A549 treated with ZK216348 at 1 μM for 4 hours (cell line): ENCODE data around the gene RIPK3. TPM values are rescaled to one million over a fixed set of nuclear protein-coding genes. Genes with fewer than 3 reads are reported as not detected.

Experiments used
- total RNA-seq: library from RNA; stranded (reverse); fragments of 200-300 nt; extraction: Qiagen RNA extraction; gene quantifications from 5 replicates; pipeline ENCODE4 v1.2.3, GENCODE V29; 2022; ENCODE audit warnings: low read depth

Gene RIPK3
- not detected in 5 replicates for total RNA-seq

GRCh38 chr14:24339284-24340151, at the start of gene RIPK3:
Gene RIPK3, minus strand, starts transcription at chr14:24339991. Its CDS starts 165 bp downstream, at chr14:24339826.

GRCh38 chr14:24367514-24368211, 27.9 kb upstream of the RIPK3 start, which contains the start of gene NFATC4:
Gene NFATC4, plus strand, starts transcription at chr14:24368184. Its CDS starts 157 bp downstream, at chr14:24368341.

GRCh38 chr14:24334431-24335291, 5.1 kb downstream of the RIPK3 start, which contains the start of gene ADCY4:
Gene ADCY4, minus strand, starts transcription at chr14:24335071. Its CDS starts 419 bp downstream, at chr14:24334652.

GRCh38 chr14:24310646-24311604, 28.9 kb downstream of the RIPK3 start, which contains the start of gene LTB4R:
Gene LTB4R, plus strand, starts transcription at chr14:24311502. Its CDS starts 4,150 bp downstream, at chr14:24315652.

GRCh38 chr14:24309538-24310264, 30.1 kb downstream of the RIPK3 start, which contains the start of gene LTB4R2:
Gene LTB4R2, plus strand, starts transcription at chr14:24310140. Its CDS starts 525 bp downstream, at chr14:24310665.

GRCh38 chr14:24307575-24308341, 32.0 kb downstream of the RIPK3 start, which contains the start of gene CIDEB:
Gene CIDEB, minus strand, starts transcription at chr14:24307977. Its CDS starts 119 bp downstream, at chr14:24307858.

GRCh38 chr14:24299255-24300191, 40.3 kb downstream of the RIPK3 start, which contains the start of the genes DHRS1 and NOP9:
Gene DHRS1, minus strand, starts transcription at chr14:24299780. Its CDS starts 674 bp downstream, at chr14:24299106.
Gene NOP9, plus strand, starts transcription at chr14:24299850. Its CDS starts 105 bp downstream, at chr14:24299955.

Other genes starting within 250 kb of the RIPK3 start
- gene PCK2, start 245.7 kb downstream of the RIPK3 start, total RNA-seq: 13.5 to 21.1 TPM (median 19.2 TPM) in 5 replicates
- 19.4 to 22.4 TPM (median 21.7 TPM) in 5 replicates for gene DCAF11, start 225.2 kb downstream of the RIPK3 start, total RNA-seq
- 0.53 to 0.97 TPM (median 0.65 TPM) in 5 replicates for gene NRL, start 225.0 kb downstream of the RIPK3 start, total RNA-seq
- gene FITM1, start 209.3 kb downstream of the RIPK3 start, total RNA-seq: not detected in 5 replicates
- 149 to 185 TPM (median 165 TPM) in 5 replicates for gene PSME1, start 203.8 kb downstream of the RIPK3 start, total RNA-seq
- gene EMC9, start 198.4 kb downstream of the RIPK3 start, total RNA-seq: 37.8 to 64.0 TPM (median 62.7 TPM) in 5 replicates
- 149 to 205 TPM (median 163 TPM) in 5 replicates for gene PSME2, start 193.4 kb downstream of the RIPK3 start, total RNA-seq
- gene RNF31, start 192.5 kb downstream of the RIPK3 start, total RNA-seq: 14.7 to 35.4 TPM (median 31.7 TPM) in 5 replicates
- 15.5 to 24.9 TPM (median 19.7 TPM) in 5 replicates for gene IRF9, start 178.7 kb downstream of the RIPK3 start, total RNA-seq
- gene REC8, start 167.9 kb downstream of the RIPK3 start, total RNA-seq: 2.6 to 6.5 TPM (median 4.6 TPM) in 5 replicates
- 51.4 to 91.8 TPM (median 77.1 TPM) in 5 replicates for gene IPO4, start 151.2 kb downstream of the RIPK3 start, total RNA-seq
- 48.0 to 74.0 TPM (median 66.9 TPM) in 5 replicates for gene TM9SF1, start 144.6 kb downstream of the RIPK3 start, total RNA-seq
- gene TSSK4, start 134.3 kb downstream of the RIPK3 start, total RNA-seq: not detected in 5 replicates
- gene CHMP4A, start 126.5 kb downstream of the RIPK3 start, total RNA-seq: 76.7 to 107 TPM (median 84.4 TPM) in 5 replicates
- 22.6 to 33.8 TPM (median 29.9 TPM) in 5 replicates for gene MDP1, start 123.9 kb downstream of the RIPK3 start, total RNA-seq
- gene NEDD8, start 107.6 kb downstream of the RIPK3 start, total RNA-seq: 456 to 538 TPM (median 471 TPM) in 5 replicates
- gene GMPR2, start 107.1 kb downstream of the RIPK3 start, total RNA-seq: 53.6 to 67.0 TPM (median 57.2 TPM) in 5 replicates
- gene TINF2, start 97.4 kb downstream of the RIPK3 start, total RNA-seq: 31.9 to 41.7 TPM (median 36.3 TPM) in 5 replicates
- 0.72 to 1.3 TPM (median 0.74 TPM) in 5 replicates for gene TGM1, start 76.8 kb downstream of the RIPK3 start, total RNA-seq
- gene RABGGTA, start 68.4 kb downstream of the RIPK3 start, total RNA-seq: 13.7 to 19.6 TPM (median 18.4 TPM) in 5 replicates
- gene DHRS1, start 40.2 kb downstream of the RIPK3 start, total RNA-seq: 9.5 to 15.2 TPM (median 13.7 TPM) in 5 replicates
- 11.6 to 19.3 TPM (median 18.7 TPM) in 5 replicates for gene NOP9, start 40.1 kb downstream of the RIPK3 start, total RNA-seq
- gene CIDEB, start 32.0 kb downstream of the RIPK3 start, total RNA-seq: 0.12 to 0.21 TPM (median 0.18 TPM) in 4 of 5 replicates, not detected in the other
- gene LTB4R2, start 29.9 kb downstream of the RIPK3 start, total RNA-seq: 2.0 to 6.3 TPM (median 5.6 TPM) in 5 replicates
- 3.2 to 6.8 TPM (median 5.9 TPM) in 5 replicates for gene LTB4R, start 28.5 kb downstream of the RIPK3 start, total RNA-seq
- gene ADCY4, start 4.9 kb downstream of the RIPK3 start, total RNA-seq: 0.21 TPM in 1 of 5 replicates, not detected in the others
- 0.15 to 0.36 TPM (median 0.25 TPM) in 4 of 5 replicates, not detected in the other for gene NFATC4, start 28.2 kb upstream of the RIPK3 start, total RNA-seq
- gene NYNRIN, start 59.0 kb upstream of the RIPK3 start, total RNA-seq: 0.25 to 0.57 TPM (median 0.27 TPM) in 5 replicates
- gene CBLN3, start 89.7 kb upstream of the RIPK3 start, total RNA-seq: 0.59 to 2.1 TPM (median 1.1 TPM) in 5 replicates
- 19.8 to 31.7 TPM (median 27.3 TPM) in 5 replicates for gene KHNYN, start 90.0 kb upstream of the RIPK3 start, total RNA-seq
- 33.1 to 53.2 TPM (median 49.6 TPM) in 5 replicates for gene SDR39U1, start 102.8 kb upstream of the RIPK3 start, total RNA-seq
- gene CMA1, start 168.3 kb upstream of the RIPK3 start, total RNA-seq: not detected in 5 replicates
- gene CTSG, start 236.3 kb upstream of the RIPK3 start, total RNA-seq: not detected in 5 replicates